ENCODE results near the gene PTTG1IP. TPM values are rescaled to one million over a fixed set of nuclear protein-coding genes. Genes with fewer than 3 reads are reported as not detected.
A peak's percentile ranks its signal among the peaks of the same experiment; 100 is the strongest.

The PTTG1IP gene
- total RNA-seq, 6 donors from 2014 or later, result 150 to 316 (median 247) TPM

DNA sequence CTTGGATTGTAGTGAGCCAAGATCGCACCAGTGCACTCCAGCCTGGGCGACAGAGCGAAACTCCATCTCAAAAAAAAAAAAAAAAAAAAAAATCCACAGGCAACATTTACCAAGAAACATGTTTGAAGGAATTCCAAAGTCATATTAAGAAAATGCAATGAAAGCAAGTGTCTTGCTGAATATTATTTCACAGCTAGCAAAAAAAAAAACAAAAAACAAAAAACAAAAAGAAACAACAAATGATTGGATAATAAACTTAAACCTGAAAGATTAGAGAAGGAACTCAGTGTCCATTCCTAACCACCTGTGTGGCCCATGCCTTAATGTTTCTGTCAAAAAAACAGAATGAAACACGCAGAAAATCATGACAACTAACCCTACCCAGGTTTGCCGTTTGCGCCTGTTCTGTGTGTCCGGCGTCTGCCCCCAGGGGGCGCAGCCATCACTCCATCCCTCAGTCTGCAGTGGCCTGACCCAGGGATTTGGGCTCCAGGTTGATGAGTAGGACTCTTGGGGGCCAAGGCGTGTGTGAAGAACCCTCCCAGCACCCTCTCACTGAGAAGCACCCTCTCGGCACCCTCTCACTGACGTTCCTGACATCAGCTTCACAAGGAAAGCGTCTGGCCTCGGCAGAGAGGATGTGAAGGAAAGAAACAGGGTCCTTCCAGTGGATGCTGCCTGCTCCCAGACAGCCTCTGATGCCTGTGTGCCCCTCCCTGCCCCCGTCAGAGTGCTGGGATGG, 19.2 kb upstream of the PTTG1IP start:
- Histone ChIP-seq H3K27me3 (no peaks in the 10 kb centered on the region), H3K4me3 (no peak overlapping the region), H3K36me3 (peaks cover 0 to 28% (median 2%) of the 10 kb centered on the region in 4 donors), H3K9me3 (no peaks in the 10 kb centered on the region), H3K27ac (no peak overlapping the region), H3K4me1 (peaks cover 2 to 18% (median 5%) of the 10 kb centered on the region in 4 donors)
- ATAC-seq (ENCODE audit: low FRiP score in 2 of 2) (peak; percentile 38 to 76), DNase-seq (peak; percentile 77 to 94)
- TF ChIP-seq, protein P1, sequence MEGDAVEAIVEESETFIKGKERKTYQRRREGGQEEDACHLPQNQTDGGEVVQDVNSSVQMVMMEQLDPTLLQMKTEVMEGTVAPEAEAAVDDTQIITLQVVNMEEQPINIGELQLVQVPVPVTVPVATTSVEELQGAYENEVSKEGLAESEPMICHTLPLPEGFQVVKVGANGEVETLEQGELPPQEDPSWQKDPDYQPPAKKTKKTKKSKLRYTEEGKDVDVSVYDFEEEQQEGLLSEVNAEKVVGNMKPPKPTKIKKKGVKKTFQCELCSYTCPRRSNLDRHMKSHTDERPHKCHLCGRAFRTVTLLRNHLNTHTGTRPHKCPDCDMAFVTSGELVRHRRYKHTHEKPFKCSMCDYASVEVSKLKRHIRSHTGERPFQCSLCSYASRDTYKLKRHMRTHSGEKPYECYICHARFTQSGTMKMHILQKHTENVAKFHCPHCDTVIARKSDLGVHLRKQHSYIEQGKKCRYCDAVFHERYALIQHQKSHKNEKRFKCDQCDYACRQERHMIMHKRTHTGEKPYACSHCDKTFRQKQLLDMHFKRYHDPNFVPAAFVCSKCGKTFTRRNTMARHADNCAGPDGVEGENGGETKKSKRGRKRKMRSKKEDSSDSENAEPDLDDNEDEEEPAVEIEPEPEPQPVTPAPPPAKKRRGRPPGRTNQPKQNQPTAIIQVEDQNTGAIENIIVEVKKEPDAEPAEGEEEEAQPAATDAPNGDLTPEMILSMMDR (IDR thresholded peaks at IDR 0.05), result peak; percentile 78 to 90 (median 84)
- no peak for TF ChIP-seq POLR2A (IDR thresholded peaks at IDR 0.05)
- WGBS, 2 donors, result 27 to 38% methylated on average over 12 to 14 of the region's 15 CpGs

DNA sequence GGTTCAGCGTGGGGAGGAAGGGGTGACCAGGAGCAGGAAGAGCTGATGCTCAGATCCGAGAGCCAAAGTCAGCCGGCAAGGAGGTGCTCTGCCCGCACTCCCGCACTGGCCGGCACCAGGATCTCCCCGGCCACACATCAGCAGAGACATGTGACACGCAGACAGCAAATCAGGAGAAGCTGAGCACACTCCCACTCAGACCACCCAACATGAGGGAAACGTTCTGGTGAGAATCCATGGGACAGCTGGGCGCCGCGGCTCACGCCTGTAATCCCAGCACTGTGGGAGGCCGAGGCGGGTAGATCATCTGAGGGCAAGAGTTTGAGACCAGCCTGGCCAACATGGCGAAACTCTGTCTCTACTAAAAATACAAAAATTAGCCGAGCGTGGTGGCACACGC, 18.6 kb upstream of the PTTG1IP start:
- ATAC-seq (ENCODE audit: low FRiP score in 2 of 2) (no peak), DNase-seq (no peak)
- Histone ChIP-seq H3K4me3 (no peak overlapping the region), H3K4me1 (peaks cover under 1 to 14% (median 2%) of the 10 kb centered on the region in 4 donors), H3K9me3 (no peaks in the 10 kb centered on the region), H3K36me3 (peaks cover 0 to 31% (median 2%) of the 10 kb centered on the region in 4 donors), H3K27ac (no peak overlapping the region), H3K27me3 (no peaks in the 10 kb centered on the region)
- 74 to 80% methylated on average over 7 to 19 of the region's 19 CpGs for WGBS, 2 donors
- no peak for TF ChIP-seq EP300 (IDR thresholded peaks at IDR 0.05)

DNA sequence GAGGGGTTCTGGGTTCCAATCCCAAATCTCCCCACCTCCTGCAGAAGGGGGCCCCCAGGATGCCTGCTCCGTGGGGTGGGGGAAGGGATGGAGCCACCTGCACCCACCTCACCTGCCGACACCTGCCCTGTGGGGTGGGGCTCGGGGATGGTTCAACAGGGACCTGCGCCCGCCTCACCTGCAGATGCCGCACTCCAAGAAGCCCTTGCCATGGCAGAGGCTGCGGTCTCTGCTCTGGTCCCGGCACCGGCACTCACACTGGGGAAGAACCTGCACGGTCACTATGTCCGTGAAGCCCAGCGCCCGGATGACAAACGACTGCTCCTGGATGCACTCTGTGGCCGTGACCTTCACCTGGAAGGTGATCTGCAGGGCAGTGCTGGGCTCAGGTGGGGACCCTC, 18.1 kb upstream of the PTTG1IP start:
- TF ChIP-seq, protein P1 (IDR thresholded peaks at IDR 0.05), result no peak
- no peak for TF ChIP-seq POLR2A (IDR thresholded peaks at IDR 0.05)
- no peak for TF ChIP-seq EP300 (IDR thresholded peaks at IDR 0.05)
- no peak for TF ChIP-seq POLR2AphosphoS5 (IDR thresholded peaks at IDR 0.05)
- no peaks in the 10 kb centered on the region for H3K27me3 ChIP-seq
- no peak for DNase-seq
- H3K4me1 ChIP-seq, result peaks cover 0 to 9% (median 1%) of the 10 kb centered on the region in 4 donors
- H3K9me3 ChIP-seq, result no peaks in the 10 kb centered on the region
- H3K27ac ChIP-seq, result no peak overlapping the region
- ATAC-seq (ENCODE audit: low FRiP score in 2 of 2), result no peak
- peaks cover 0 to 31% (median 2%) of the 10 kb centered on the region in 4 donors for H3K36me3 ChIP-seq
- WGBS, 2 donors, result 80 to 92% methylated on average over 11 to 15 of the region's 15 CpGs
- no peak overlapping the region for H3K4me3 ChIP-seq

DNA sequence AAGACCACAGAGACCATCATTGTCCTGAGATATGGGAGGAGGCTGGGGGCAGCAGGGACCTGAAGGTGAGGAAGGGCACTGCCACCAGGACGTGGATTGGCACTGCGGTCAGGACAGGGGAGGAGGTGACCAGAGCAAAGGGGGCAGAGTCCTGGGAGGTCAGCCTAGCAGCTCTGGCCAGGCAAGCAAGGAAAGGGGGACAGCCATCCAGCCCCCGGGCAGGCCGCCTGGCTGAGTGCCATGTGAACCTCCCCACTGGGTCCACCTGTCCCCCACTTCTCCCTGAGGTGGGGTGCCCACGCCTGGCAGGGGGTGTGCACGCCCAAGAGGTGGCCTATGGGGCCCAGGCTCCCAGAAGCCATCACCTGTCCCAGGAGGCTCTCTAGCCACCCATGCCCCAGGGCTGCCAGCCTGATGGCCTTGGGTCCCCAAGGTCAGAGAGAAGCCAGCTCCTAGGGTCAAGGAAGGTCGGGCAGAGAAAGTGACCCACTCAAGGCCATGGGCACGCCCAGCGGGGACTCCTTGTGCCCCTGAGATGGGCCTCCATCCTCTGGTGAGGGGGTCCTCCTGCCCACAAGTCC, 17.6 kb upstream of the PTTG1IP start:
- TF ChIP-seq, protein P1 (IDR thresholded peaks at IDR 0.05), result no peak
- TF ChIP-seq POLR2A (IDR thresholded peaks at IDR 0.05) (no peak), EP300 (IDR thresholded peaks at IDR 0.05) (no peak), POLR2AphosphoS5 (IDR thresholded peaks at IDR 0.05) (no peak)
- Histone ChIP-seq H3K27ac (no peak overlapping the region), H3K4me1 (peaks cover 0 to 5% (median 1%) of the 10 kb centered on the region in 4 donors), H3K4me3 (no peak overlapping the region), H3K27me3 (no peaks in the 10 kb centered on the region), H3K36me3 (peaks cover 0 to 37% (median 2%) of the 10 kb centered on the region in 4 donors), H3K9me3 (no peaks in the 10 kb centered on the region)
- 90 to 93% methylated on average over 6 to 9 of the region's 9 CpGs for WGBS, 2 donors
- DNase-seq, result peak in 1 of 2 donors; percentile 72
- ATAC-seq (ENCODE audit: low FRiP score in 2 of 2), result no peak

DNA sequence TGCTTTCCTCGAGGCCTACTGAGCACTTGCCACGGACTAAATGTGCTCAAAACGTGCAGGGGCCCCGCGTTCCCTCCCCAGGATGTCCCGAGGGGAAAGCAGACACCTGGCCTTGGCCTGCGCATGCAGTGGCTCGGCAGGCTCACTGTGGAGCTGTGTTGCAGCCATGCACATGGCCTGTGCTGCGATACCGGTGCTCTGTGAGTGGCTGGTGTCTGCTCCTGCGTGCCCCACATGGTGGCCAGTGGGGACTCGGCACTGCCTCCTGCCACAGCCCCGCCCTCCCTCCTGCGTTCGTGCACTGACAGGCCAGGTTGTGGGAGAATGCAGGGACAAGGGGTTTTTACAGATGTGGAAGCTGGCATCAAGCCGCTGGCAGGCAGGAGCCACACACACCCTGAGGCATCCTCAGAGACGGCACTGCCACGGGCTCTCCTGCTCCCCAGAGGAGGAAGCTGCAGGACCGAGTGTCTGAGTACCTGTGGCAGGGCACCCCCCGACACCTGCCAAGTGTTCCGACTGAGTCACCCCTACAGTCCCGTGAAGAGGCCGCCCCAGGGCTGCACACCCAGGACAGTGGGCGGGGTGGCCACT, 16.9 kb upstream of the PTTG1IP start:
- DNase-seq (peak in 1 of 2 donors; percentile 63), ATAC-seq (ENCODE audit: low FRiP score in 2 of 2) (no peak)
- no peaks in the 10 kb centered on the region for H3K9me3 ChIP-seq
- 86% methylated on average over 12 to 21 of the region's 24 CpGs for WGBS, 2 donors
- peaks cover 0 to 41% (median 2%) of the 10 kb centered on the region in 4 donors for H3K36me3 ChIP-seq
- TF ChIP-seq POLR2A (IDR thresholded peaks at IDR 0.05) (no peak), EP300 (IDR thresholded peaks at IDR 0.05) (no peak), POLR2AphosphoS5 (IDR thresholded peaks at IDR 0.05) (no peak)
- TF ChIP-seq, protein P1 (IDR thresholded peaks at IDR 0.05), result no peak
- peaks cover 0 to 5% (median 1%) of the 10 kb centered on the region in 4 donors for H3K4me1 ChIP-seq
- H3K27ac ChIP-seq, result no peak overlapping the region
- no peak overlapping the region for H3K4me3 ChIP-seq
- H3K27me3 ChIP-seq, result no peaks in the 10 kb centered on the region

All from upper lobe of left lung (tissue), 6 donors.